GM10266 (cell line): ENCODE data around the gene SOX5.

Source experiments
- DNase-seq: peaks from one replicate; pipeline ENCODE4 v3.0.0; 2012; ENCODE audit errors: extremely low spot score
- CTCF ChIP-seq: IDR thresholded peaks from 2 replicates; pipeline ENCODE4 v1.5.1; 2012; ENCODE audit warnings: mild to moderate bottlenecking, low read depth; ENCODE audit not compliant: control insufficient read depth, insufficient read depth; ENCODE audit errors: missing control alignments

SOX5 gene

DNA sequence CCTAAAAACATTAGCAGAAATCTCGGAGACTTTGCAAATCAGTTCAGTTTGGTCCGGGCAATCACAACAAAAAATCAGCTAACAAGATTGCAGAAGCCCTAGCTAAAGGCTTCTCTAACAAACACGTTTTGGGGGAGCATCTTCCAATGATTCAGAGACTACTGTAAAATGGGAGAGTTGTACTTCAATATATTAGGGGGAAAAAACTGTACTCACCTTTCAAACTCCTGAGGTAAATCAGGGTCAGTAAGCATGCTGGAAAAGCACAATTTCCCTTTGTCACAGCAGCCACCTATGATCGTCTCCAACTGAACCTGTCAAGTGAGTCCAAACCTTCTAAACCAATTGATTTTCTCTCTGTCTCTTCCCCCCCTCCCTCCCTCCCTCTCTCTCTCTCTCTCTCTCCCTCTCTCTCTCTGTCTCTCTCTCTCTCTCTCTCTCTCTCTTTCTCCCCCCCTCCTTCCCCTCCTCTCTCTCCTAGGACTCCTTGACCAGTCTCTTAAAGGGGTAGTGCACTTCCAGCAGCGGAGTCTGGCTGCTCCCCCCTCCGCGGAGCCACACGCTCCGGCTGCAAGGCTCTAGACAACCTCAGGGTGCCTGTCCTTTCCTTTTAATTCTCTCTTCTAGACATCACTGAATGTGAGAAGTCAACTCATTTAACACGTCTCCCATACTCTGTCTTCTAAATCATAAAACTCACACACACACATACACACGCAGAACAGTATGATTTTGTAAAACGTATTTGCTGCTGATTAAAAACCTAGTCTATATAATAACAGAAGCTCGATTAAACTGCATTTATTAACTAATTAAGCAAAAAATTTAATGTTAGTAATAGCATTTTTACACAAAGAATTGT lies at the start of gene SOX5:
SOX5 (minus strand) TSS at position 323 of the 862 bp plus-strand sequence; CDS start at position 254, 69 bp downstream.
- no peak for TF ChIP-seq CTCF
- DNase-seq, result no peak

GRCh38 chr12:23987046-23987445 lies 37.6 kb upstream of the SOX5 start:
- no peak for TF ChIP-seq CTCF
- DNase-seq, result no peak

DNA sequence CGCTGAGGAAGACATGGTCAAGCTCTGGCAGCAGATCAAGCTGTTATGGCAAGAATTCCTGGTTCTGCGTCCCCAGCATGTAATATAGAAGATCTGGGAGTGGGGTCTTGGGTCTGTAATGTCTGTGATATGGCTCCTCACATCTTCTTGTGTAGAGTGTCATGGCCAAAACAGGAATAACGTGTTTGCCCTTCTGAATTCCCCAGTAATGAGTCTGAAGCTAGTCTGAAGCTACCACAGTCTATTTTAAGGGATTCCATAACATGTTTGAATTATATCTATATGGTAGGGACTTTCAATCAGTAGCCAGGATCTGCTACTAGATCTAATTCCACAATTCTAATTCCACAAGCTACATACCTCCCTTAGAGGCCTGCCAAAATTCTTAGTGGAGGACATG lies 31.4 kb upstream of the SOX5 start:
- no peak for DNase-seq
- TF ChIP-seq CTCF, result no peak

GRCh38 chr12:23964812-23965211 lies 15.3 kb upstream of the SOX5 start:
- TF ChIP-seq CTCF, result no peak

GRCh38 chr12:23959826-23960225 lies 10.4 kb upstream of the SOX5 start:
- no peak for DNase-seq
- TF ChIP-seq CTCF, result no peak

More at GRCh38 chr12:23964812-23965211, 15.3 kb upstream of the SOX5 start:
- no peak for DNase-seq

DNA sequence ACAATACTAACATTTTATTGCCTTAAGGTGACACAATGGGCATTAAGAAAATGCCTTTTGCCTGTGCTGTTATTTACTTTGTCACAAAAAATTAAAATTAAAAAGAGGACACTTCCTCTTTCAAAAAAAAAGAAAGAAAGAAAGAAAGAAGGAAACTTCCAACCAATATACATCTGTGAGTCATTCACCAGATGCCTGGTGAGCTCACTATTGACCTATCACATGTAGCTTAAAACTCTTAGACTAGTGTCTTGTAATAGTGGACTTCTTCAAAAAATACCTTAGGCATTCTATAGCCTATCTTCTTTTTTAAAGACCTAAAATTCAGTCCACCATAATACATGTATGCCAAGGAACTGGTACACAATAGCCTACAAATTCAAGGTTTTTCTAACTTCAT lies 4.9 kb upstream of the SOX5 start:
- no peak for DNase-seq
- no peak for TF ChIP-seq CTCF

DNA sequence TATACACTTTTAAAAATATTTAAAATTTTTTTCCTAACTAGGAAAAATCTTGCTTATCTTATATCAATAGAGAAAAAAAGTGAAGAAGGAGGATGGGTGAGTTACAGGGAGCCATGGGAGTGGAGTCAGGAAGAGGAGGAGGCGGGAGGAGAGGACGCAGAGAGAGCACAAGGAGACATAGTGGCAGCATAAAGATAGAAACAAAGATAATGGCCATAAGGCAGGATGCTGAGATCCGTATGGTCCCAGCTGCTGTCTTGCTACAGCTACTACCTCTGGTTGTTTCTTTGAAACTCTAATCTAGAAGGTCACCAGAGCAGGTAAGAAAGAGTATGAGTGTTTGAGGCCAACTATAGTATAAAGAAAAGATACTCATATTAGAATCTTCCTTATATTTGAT lies 2.6 kb upstream of the SOX5 start:
- no peak for TF ChIP-seq CTCF
- DNase-seq, result no peak
